Stimulated activated CD4-positive, alpha-beta T cell treated with anti-CD3 and anti-CD28 coated beads, Interleukin-15, amount 100 ng/mL, for 48 hours (primary cell): ENCODE results near the gene SH3RF3.

ENCODE experiments used
- DNase-seq, 2 donors: peaks; one replicate each; pipeline ENCODE4 v3.0.0-alpha.2; 2020; ENCODE audit warnings: low read depth in 2 of 2

Gene SH3RF3

DNA sequence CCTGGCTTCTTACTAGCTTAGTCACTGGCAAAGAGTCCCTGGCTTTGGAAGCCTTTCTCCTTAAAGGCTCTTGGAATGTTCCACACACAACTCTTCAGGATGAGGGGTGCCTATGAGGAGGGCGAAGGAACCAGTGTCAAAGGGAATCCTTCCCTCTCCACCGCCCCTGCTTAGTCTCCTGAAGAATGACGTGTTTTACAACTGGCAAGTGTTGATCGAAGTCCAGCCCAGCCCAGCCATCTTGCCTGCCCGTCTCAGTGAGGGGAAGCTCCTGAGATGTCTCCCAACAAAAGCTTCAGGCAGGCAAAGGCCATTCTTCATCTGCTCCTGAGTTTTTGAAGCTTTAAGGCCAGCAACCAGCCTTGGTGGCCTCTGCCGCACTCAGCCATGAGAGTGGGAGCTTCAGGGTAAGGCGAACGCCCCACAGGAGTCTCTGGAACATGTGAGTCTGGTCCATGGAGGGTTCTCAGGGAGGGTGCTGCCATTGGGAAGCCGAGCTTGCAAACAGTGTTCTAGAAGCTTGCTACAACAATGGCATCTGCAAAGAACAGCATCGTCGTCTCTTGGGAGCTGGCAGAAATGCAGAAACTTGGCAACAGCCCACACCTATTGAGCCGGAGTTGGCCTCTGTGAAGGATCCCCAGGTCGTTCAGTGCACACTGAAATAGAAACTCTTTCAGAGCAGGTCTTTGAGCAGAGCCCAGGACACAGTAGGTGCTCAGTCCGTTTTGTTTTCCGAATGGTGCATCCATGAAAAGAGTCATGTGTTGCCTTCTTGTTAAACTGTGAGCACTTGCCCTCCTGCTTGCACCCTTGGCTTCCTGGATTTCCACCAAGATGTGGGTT lies 264.0 kb downstream of the SH3RF3 start:
- DNase-seq: no peak

DNA sequence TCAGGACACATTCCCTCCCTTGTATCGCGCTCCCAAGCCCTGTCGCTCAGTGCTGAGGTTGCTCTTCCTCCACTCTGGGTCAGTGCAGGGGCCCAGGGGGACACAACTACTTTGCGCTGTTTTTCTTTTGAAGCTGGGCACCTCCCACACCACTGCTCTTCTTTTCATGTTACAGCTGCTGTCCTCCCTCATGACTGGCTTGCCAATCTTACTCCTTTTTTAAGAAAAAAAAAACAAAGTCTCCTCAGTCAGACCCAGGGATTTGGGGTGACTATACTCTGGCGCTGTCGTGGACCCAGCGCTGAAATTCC lies 264.6 kb downstream of the SH3RF3 start:
- no peak for DNase-seq

DNA sequence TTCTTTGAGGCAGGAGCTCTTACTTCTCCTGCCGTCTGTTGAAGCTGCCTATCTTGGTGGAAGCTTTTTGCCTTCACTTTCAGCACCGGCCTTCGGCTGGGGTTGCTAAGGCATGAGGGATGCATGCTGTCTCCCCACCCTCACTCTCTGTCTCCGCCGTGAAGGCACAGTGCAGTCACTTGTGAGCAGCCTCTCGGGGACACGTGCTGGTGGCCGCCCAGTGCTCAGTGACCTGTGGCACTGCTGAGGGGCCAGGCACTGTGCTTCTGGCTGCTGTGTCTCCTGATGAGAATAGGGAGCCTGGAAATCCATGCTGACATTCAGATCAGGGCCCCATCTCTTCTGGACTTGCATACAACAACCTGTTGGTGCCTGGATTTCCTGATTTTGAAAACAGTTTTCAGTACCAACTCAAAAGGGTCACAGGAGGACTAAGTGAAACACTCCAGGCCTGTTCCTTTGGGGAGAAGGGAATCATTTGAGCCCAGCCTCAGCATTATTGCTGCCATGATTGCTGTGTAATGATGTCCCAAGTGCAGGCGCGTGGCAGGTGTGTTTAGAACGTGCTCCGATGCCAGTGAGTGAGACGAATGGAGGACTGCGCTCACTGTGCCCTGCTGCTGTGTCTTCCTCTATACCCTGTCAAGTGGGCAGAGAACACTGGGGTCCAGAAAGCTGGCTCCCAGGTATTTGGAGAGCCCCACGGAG lies 266.6 kb downstream of the SH3RF3 start:
- no peak for DNase-seq

DNA sequence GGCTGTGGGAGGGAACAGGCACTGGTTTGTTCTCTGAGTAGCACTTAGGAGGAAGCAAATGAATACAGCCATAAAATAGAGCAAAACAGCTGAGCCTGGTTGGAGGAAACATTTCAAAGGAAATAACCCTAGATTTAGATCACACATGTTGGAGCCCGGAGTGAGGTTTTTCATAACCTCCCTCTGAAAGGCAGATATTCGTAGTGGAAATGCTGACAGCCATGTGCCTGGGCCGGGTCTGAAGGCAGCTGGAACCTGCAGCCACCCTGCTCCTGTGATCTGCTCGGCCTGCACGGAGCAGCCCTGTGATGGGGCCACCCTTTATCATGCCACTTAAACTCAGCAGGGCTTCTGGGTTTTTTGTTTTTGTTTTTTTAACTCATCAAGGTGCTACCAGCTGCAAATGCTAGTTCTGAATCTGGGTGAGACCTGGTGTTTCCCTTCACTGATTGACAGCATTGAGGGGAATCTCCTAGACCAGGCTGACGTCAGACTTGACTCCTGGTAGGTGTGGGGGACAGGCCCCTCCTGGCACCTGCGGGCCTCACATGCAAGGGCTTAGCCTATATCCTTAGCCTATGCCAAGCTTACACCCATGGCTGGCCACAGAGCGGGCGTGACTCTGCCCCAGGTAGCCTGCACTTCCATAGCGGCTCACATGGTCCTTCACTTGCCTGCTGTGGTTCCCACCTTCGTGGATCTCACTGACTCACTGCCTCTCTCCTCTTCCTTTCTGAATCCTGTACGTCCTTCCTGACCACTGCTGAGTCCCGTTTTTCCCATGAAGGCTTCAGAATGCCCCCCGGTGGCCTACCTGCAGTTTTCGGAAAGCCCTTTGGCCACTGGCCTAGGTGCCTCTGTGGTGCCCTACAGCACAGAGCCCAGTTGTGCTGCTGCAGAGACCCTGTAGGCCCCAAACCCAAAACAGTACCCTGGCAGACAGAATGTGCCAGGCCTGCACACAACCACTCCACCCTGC lies 267.5 kb downstream of the SH3RF3 start:
- no peak for DNase-seq

DNA sequence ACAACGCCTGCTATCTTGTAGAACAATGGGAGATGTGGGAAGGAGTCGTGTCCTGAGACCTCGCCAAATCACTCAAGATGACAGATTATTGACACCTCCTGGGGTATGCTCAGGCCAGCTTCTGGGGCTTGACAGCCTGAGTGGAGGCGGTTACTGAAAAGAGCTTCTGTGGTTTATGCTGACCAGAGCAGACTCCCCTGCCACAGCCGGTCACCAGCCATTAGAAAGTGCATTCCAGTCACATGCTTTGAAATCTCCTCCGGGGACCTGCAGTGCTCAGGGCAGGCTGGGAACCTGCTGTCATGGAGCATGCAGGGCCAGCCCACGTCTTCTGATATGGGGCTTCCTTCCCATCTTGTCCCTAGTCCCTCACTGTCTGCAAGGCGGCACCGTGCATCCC lies 268.9 kb downstream of the SH3RF3 start:
- no peak for DNase-seq

DNA sequence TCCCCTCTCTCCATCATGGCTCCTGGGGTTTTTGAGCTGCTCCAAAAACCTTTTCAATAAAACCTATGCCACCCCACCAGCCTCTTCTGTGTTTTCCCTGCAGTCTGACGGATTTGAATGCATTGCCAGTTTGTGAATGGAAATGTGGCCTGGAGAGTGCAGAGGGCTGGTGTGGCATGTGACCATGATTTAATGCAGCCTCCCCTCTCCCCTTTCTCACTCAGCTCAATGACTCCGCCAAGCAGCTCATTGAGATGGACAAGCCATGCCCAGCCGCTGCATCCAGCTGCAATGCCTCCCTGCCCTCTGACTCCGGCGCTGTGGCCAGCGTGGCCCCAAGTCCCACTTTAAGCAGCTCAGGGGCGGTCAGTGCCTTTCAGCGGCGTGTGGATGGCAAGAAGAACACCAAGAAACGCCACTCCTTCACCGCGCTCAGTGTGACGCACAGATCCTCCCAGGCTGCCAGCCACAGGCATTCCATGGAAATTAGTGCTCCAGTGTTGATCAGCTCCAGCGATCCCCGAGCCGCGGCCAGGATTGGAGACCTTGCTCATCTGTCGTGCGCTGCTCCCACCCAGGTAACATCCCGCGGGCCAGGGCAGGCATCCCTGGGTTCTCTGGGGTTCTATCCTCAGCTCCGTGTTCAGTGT lies 269.5 kb downstream of the SH3RF3 start:
- no peak for DNase-seq

DNA sequence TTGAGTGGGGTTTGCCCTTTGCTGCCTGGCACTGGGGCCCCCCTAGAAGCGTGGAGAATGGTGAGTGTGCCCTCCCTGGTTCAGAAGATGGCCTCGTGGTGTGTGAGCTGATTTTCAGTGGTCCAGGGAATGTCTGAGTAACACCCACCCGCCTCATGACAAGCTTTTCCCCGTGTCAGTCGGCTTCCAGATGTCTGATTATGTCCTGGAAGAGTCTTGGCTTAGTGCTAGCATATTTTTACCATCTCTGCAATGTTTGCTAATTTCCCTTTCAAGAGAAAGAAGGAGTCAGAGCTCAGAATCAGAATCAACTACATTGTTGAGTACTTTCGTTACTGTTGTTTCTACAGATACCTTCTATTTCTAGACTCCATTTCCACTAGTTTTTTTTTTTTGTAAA lies 270.1 kb downstream of the SH3RF3 start:
- no peak for DNase-seq

DNA sequence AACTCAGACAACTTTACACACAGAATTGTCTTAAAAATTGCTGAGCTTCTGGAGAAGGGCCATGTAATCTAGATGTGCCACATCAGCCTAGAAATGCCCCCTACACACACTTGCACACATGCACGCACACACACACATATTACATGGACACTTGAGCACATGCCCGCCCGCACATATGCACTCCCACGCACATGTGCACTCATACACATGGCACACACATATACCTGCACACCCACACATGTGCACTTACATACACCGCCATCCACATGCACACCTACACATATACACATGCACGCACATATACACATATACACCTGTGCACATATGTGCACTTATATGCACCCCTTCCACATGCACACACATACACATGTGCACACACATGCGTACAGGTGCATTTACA lies 271.1 kb downstream of the SH3RF3 start:
- DNase-seq: no peak

DNA sequence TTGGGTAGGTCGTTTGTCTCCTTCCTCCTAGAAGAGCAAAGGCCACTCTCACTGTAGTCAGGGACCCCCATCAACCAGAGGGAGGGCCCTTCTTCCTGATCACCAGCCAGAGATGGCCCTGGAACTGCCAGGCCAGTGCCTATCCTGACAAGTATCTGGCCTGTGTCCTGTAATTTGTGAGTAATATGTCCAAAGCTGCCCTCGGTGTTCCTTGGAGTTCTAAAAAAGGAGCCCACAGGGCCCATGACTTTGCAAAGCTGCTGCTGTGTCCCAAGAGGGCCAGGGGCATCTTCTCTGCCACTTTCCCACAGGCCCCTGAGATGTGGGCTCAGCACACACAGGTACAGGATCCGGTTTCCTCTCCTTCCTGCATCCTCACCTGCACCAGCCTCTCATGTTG lies 272.4 kb downstream of the SH3RF3 start:
- DNase-seq: no peak

DNA sequence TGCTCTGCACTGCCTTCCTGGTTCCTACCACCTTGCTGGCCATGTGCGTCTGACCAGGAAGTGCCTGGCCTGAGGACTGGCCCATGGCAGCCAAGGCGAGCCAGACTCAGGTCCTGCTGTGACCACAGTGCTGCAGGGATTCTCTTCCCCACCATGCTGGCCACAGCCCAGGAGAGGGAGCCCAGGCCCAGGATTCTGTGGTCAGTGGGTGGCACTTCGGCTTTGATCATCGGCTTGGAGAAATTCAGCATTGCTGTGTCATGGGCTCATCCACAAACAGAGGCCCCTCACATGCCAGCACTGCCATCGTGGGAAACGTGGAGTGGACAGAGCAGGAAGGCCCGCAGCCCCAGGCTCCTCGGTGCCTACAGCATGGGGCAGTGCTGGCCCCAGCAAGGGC lies 273.2 kb downstream of the SH3RF3 start:
- DNase-seq: no peak

DNA sequence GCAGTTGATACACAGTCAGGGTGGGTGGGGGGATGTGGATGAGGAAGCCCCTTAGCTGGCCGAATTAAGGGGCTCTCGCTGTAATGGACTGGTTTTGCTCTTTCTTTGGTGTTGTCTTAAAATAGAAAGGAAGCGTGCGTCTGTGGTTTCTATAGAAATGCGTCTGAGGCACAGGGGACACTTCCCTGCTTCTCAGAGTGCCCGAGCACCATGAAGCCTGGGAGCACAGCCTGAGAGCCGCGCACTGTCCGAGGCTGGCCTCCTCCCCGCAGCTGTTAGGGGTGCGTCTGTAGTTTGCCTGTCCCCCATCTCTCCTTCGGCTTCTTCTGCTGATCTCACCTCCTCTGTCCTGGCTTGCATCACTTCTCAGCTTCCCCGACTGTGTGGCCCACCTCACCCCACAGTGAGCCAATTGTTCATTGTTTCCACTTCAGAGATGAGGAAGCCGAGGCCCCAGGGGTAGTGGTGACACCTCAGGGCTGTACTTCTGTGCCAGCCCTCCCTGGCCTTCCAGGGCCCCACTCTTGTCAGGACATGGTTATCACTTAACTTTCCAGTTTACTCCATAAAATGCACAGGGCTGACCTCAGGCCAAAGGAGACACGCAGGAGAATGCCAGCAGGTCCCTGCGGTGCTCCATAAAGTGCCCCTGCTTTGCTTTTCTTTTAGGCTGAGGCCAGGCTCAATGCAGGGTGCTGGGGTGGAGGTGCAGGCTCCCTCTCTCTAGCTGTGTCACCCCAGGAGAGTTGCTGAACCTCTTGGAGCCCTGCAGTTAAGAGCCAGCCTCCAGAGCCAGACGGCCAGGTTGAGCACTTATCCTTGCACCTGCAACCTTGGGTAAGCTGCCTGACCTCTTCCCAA lies 274.2 kb downstream of the SH3RF3 start:
- DNase-seq: peak; percentile 30 to 43

DNA sequence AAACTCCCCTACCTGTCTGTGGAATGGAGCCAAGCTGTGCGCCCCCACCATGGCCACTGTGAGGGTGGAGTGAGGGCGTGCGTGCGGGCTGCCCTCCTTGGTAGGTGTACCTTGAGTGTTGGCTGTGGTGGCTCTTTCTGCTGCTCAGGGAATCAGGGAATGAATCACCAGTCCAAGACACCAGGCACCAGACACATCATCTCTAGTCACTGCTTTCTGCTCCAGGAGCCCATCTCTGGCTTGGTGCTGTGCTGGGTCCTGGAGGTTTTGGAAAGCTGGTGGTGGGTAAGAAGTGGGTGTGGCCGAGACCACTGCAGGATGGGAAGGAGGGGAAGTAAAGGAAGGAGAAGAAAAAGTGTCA lies 274.8 kb downstream of the SH3RF3 start:
- DNase-seq: no peak

DNA sequence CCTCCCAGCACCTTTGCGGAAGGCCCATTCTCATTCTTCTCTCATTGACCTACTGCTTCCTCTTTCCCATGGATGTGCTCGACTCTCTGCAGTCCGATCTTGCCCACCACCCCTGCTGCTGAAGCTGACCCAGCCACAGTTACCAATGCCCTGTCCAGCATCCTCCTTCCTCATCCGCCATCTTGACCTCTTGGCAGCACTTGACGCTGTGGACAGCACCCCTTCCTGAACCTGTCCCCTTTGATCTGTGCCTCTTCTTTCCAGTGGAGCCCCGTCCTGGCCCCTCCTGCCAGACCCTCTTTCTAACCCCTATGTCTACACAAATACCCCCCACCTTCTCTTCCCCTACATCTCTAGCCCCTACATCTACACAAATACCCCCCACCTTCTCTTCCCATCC lies 275.7 kb downstream of the SH3RF3 start:
- DNase-seq: no peak

DNA sequence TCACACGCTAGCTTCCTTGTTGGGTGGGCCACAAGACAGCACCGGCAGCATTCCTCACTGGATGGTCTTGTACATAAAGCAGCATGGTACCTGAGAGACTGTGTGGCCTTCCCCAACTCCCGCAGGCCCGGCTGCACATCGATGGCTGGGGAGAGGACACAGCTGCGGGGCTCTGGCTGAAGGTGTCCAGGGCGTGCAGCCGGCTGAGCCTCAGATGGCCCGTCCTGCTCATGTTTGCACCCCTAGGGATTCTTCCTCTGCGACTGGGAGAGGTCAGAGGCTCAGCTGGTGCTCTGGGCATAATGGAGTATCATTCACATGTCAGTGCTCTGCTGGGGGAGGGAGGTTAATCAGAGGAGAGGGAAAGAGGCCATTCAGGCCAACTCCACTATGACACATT lies 276.9 kb downstream of the SH3RF3 start:
- no peak for DNase-seq

DNA sequence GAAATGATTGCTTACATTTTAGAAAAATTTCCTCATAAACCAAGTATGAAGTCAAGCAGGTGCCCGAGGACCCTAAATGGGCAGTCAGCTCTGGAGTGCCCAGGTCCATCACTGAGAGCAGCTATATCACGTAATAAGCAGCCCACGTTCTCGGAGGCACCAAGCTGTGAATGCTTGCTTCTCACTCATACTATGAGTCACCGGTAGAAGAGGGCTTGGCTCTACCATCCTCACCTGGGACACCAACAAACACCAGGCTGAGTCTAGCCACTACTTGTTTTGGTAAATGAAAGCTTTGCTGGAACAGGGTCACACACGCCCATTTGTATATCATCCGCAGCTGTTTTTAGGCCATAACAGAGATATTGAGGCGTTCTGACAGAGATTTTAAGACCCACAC lies 277.3 kb downstream of the SH3RF3 start:
- no peak for DNase-seq

DNA sequence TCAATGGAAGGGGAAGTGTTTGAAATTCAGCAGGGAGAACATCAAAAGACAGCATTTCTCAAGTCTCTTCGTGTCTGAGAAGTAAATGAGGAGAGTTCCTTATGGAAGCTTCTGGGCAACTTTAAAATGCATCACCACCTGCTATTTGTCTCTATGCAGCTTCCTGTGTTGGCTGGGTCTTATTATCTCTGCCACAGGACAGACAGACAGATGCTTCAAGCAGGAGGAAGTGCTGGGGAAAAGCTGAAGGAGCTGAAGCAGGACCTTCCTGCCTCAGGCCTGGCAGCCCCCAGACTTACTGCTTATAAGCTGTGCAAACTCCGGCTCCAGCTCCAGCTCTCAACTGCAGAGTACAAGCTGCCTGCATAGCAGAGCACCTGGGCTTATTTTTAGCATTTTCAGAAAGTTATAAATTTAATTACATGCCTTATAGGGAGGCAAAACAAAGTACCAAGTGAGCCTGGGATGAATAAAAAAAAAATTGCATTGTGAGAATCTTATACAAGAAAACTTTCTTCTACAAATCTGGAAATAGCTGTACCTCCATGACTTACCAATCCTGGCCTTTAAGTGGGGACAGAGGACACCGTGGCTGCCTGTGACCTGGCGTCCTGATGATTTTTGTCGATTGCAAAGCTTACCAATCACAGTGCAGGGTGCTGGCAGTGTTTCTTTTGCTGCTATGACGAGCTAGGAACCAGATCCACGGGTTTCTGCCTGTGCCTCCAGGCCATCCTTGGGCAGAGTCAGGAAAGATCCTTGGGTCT lies 278.5 kb downstream of the SH3RF3 start:
- DNase-seq: no peak

DNA sequence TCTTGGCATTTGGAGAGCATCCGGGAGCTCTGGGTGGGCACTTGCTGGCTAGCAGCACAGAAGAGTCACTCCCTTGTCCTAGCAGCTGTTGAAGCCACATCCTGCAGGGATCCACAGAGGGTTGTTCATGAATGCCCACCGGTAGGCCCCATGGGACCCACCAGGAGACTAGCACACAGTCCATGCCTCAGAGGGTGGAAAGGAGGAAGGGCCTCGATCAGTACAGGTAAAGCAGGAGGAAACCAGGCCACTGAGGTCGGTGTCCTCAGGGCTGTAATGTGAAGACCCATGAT lies 279.0 kb downstream of the SH3RF3 start:
- no peak for DNase-seq

DNA sequence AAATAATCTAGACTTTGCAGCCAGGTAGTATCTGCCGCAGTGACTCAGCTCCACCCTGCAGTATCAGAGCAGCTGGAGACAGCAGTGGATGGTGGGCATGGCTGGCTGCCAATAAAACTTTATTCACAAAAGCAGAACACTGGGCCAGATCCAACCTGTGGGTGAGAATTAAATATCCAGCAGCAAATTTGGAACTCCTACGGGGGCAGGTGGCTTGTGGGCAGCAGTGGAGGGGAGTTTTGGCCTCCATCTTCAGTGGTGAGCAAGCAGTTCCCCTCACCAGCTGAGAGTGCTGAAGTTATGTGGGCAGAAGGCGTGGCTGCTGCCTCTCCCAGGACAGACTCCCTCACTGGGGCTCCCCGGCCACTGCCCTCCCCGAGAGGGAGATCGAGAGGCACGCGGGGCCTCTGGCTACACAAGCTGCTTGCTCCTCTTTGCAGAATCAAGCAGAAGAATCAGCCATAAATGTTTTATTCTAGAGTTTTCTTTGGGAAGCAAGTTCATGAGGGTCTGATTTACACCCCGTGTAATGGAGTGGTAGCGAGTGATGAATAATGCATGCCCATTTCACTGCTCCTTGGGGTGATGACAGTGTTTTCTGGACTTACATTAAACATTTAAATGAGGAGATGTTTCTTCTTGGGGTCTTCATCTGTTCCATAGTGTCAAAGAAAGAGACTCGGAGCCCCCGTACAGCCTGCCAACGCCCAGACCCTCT lies 280.5 kb downstream of the SH3RF3 start:
- DNase-seq: no peak

DNA sequence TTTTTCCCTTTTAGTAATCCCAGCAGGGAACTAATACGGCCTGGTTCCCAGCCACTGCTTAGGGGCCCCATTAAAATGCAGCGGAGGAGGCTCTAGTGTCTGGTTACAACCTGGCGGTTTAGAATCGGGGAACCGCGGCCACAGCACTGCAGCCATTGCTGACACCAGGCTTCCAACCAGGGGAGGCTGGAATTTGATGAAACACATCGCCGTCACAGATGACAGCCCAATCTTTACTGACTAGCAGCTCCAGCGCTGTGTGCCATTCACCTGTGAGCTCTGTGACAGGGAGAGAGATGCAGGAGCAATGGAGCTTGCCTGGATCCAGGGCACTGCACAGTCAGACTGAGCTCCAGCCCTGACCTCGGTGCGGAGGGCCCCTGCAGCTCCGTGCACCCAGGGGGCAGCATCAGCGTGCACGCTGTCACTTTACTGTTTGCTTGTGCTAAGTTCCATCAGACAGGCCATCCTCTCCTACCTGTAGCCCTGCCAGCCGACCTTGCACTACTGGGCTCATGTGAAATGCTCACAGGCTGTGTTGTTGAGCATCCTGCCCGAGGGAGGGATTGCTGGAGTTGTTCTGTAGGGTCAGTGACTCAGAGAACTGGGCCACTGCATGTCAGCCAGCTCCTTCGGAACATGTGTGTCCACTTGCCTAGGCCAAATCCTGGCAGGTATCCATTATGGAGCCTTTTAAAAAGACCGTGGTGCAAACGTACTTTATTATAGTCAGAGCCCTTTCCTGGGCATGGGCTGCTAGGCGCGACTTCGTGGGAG lies 281.2 kb downstream of the SH3RF3 start:
- DNase-seq: no peak
